HG03060 (cell line): ENCODE measurements around the gene PRKCQ.

Source experiments
- ATAC-seq: cut with Tn5 transposase; IDR thresholded peaks from one replicate; pipeline ENCODE4 v1.9.1; 2021; ENCODE audit warnings: low read depth, moderate number of reproducible peaks; ENCODE audit not compliant: unreplicated experiment

Gene PRKCQ

GRCh38 chr10:6570893-6571292 lies 9.2 kb downstream of the PRKCQ start:
- ATAC-seq, result no peak

- no peak for ATAC-seq
Measured at GRCh38 chr10:6569259-6569658, 10.8 kb downstream of the PRKCQ start.

GRCh38 chr10:6567884-6568283 lies 12.2 kb downstream of the PRKCQ start:
- ATAC-seq, result no peak

- no peak for ATAC-seq
Measured at GRCh38 chr10:6567203-6567703, 12.8 kb downstream of the PRKCQ start.

GRCh38 chr10:6565588-6565987 lies 14.5 kb downstream of the PRKCQ start:
- no peak for ATAC-seq

- no peak for ATAC-seq
Measured at GRCh38 chr10:6564367-6564766, 15.7 kb downstream of the PRKCQ start.

GRCh38 chr10:6563731-6564130 lies 16.3 kb downstream of the PRKCQ start:
- ATAC-seq, result no peak

GRCh38 chr10:6563075-6563474 lies 17.0 kb downstream of the PRKCQ start:
- ATAC-seq, result no peak

GRCh38 chr10:6562221-6562620 lies 17.9 kb downstream of the PRKCQ start:
- ATAC-seq, result no peak

- ATAC-seq, result no peak
Measured at GRCh38 chr10:6561552-6561951, 18.5 kb downstream of the PRKCQ start.

- ATAC-seq, result no peak
Measured at GRCh38 chr10:6558759-6559461, 21.2 kb downstream of the PRKCQ start.

- no peak for ATAC-seq
Measured at GRCh38 chr10:6558272-6558671, 21.8 kb downstream of the PRKCQ start.

GRCh38 chr10:6553937-6554336 lies 26.1 kb downstream of the PRKCQ start:
- no peak for ATAC-seq

- no peak for ATAC-seq
Measured at GRCh38 chr10:6543431-6544005, 36.6 kb downstream of the PRKCQ start.

GRCh38 chr10:6542999-6543430 lies 37.1 kb downstream of the PRKCQ start:
- no peak for ATAC-seq

- ATAC-seq, result no peak
Measured at GRCh38 chr10:6539833-6540232, 40.2 kb downstream of the PRKCQ start.

- no peak for ATAC-seq
Measured at GRCh38 chr10:6537770-6538169, 42.3 kb downstream of the PRKCQ start.

GRCh38 chr10:6536102-6536501 lies 44.0 kb downstream of the PRKCQ start:
- ATAC-seq, result no peak

GRCh38 chr10:6535156-6535764 lies 44.8 kb downstream of the PRKCQ start:
- no peak for ATAC-seq

GRCh38 chr10:6532321-6532720 lies 47.8 kb downstream of the PRKCQ start:
- no peak for ATAC-seq

- ATAC-seq, result no peak
Measured at GRCh38 chr10:6530966-6531365, 49.1 kb downstream of the PRKCQ start.
